HEK293T (cell line): Measurements from ENCODE around the gene SYTL1.

Experiments
- BHLHE40 ChIP-seq: fragments of 450-650 bp; IDR thresholded peaks from 2 replicates; pipeline ENCODE4 v1.6.1; 2016; ENCODE audit warnings: mild to moderate bottlenecking, moderate library complexity, borderline replicate concordance
- ELF4 ChIP-seq: fragments of 450-650 bp; IDR thresholded peaks from 2 replicates; pipeline ENCODE4 v1.6.1; 2017; ENCODE audit warnings: antibody characterized with exemption
- FOXA1 ChIP-seq: fragments of 450-650 bp; IDR thresholded peaks from 2 replicates; pipeline ENCODE4 v1.6.1; 2016; ENCODE audit warnings: mild to moderate bottlenecking
- FOXK2 ChIP-seq: fragments of 450-650 bp; IDR thresholded peaks from 2 replicates; pipeline ENCODE4 v1.6.1; 2016; ENCODE audit warnings: mild to moderate bottlenecking
- FOXM1 ChIP-seq: fragments of 450-650 bp; IDR thresholded peaks from 2 replicates; pipeline ENCODE4 v1.6.1; 2017; ENCODE audit warnings: mild to moderate bottlenecking, borderline replicate concordance
- L3MBTL2 ChIP-seq: fragments of 450-650 bp; conservative IDR thresholded peaks from 2 replicates; pipeline ENCODE4 v1.6.1; 2016; ENCODE audit warnings: mild to moderate bottlenecking
- LEF1 ChIP-seq: fragments of 450-650 bp; IDR thresholded peaks from 2 replicates; pipeline ENCODE4 v1.6.1; 2017; ENCODE audit warnings: mild to moderate bottlenecking, borderline replicate concordance
- NFRKB ChIP-seq: fragments of 450-650 bp; IDR thresholded peaks from 2 replicates; pipeline ENCODE4 v1.6.1; 2016; ENCODE audit warnings: mild to moderate bottlenecking, moderate library complexity
- PKNOX1 ChIP-seq: fragments of 450-650 bp; IDR thresholded peaks from 2 replicates; pipeline ENCODE4 v1.6.1; 2016
- SP1 ChIP-seq: fragments of 450-650 bp; IDR thresholded peaks from 2 replicates; pipeline ENCODE4 v1.6.1; 2017
- SUZ12 ChIP-seq: fragments of 450-650 bp; IDR thresholded peaks from 2 replicates; pipeline ENCODE4 v1.6.1; 2016; ENCODE audit warnings: mild to moderate bottlenecking
- TARDBP ChIP-seq: fragments of 450-650 bp; IDR thresholded peaks from 2 replicates; pipeline ENCODE4 v1.6.1; 2016
- ZNF384 ChIP-seq: fragments of 450-650 bp; IDR thresholded peaks from 2 replicates; pipeline ENCODE4 v1.6.1; 2016

- TF ChIP-seq SUZ12 (no peak), NFRKB (no peak), SP1 (no peak), FOXM1 (no peak), PKNOX1 (no peak), ELF4 (no peak), TARDBP (no peak), FOXK2 (no peak), FOXA1 (no peak), LEF1 (no peak), L3MBTL2 (no peak), ZNF384 (no peak), BHLHE40 (no peak)
Measured at GRCh38 chr1:27306071-27306470, 35.8 kb upstream of the SYTL1 start.
